Mesothelial cell of epicardium (in vitro differentiated cells): ENCODE results near the gene AKAP8L. TPM values are rescaled to one million over a fixed set of nuclear protein-coding genes. Genes with fewer than 3 reads are reported as not detected.

ENCODE experiments used
- DNase-seq, 2 experiments: peaks; one replicate each; pipeline ENCODE4 v3.0.0; 2021; ENCODE audit warnings: low spot score in 2 of 2; ENCODE audit not compliant: unreplicated experiment in 2 of 2
- H3K27ac Mint-ChIP-seq: 2 replicates; pipeline ENCODE4 v1.8.0; 2021; ENCODE audit warnings: mixed read lengths
- H3K27me3 Mint-ChIP-seq: 2 replicates; pipeline ENCODE4 v1.8.0; 2021; ENCODE audit warnings: low read depth, mixed read lengths
- H3K36me3 Mint-ChIP-seq: 2 replicates; pipeline ENCODE4 v1.8.0; 2021; ENCODE audit warnings: mixed read lengths
- H3K4me1 Mint-ChIP-seq: 2 replicates; pipeline ENCODE4 v1.8.0; 2021; ENCODE audit warnings: mixed read lengths
- H3K4me3 Mint-ChIP-seq: 2 replicates; pipeline ENCODE4 v1.8.0; 2021; ENCODE audit warnings: mild to moderate bottlenecking, moderate library complexity, mixed read lengths
- H3K9me3 Mint-ChIP-seq: 2 replicates; pipeline ENCODE4 v1.8.0; 2021; ENCODE audit warnings: mixed read lengths
- CTCF ChIP-seq: fragments of 200-600 bp; sonication (generic); IDR thresholded peaks from one replicate; pipeline ENCODE4 v1.5.0; 2021; ENCODE audit warnings: antibody characterized with exemption; ENCODE audit not compliant: unreplicated experiment
- total RNA-seq: library from RNA; stranded (reverse); gene quantifications from 3 replicates; pipeline ENCODE4 v1.2.1, GENCODE V29; 2021

Gene AKAP8L
- total RNA-seq, 1 donor from 2014 or later = 254 TPM

- Mint-ChIP-seq H3K27ac (peak overlapping the region; percentile 95), H3K4me1 (peaks cover 32% of the 10 kb centered on the region), H3K36me3 (no peaks in the 10 kb centered on the region), H3K9me3 (no peaks in the 10 kb centered on the region), H3K4me3 (peak overlapping the region; percentile 98), H3K27me3 (no peaks in the 10 kb centered on the region)
- no peak for DNase-seq
- TF ChIP-seq CTCF = no peak
Observed at GRCh38 chr19:15379999-15380647, 38.7 kb downstream of the AKAP8L start.

GRCh38 chr19:15379083-15379998, 39.4 kb downstream of the AKAP8L start, which contains the start of gene AKAP8:
AKAP8 (minus strand) TSS chr19:15379787; CDS start chr19:15379731, 56 bp downstream.
- no peaks in the 10 kb centered on the region for H3K36me3 Mint-ChIP-seq
- H3K4me1 Mint-ChIP-seq = peaks cover 32% of the 10 kb centered on the region
- H3K27ac Mint-ChIP-seq = peak within 1 kb of the TSS; percentile 99
- peak; percentile 96 to 98 for DNase-seq
- no peaks in the 10 kb centered on the region for H3K9me3 Mint-ChIP-seq
- TF ChIP-seq CTCF = no peak
- H3K27me3 Mint-ChIP-seq = no peaks in the 10 kb centered on the region
- H3K4me3 Mint-ChIP-seq = peak within 1 kb of the TSS; percentile 98

GRCh38 chr19:15378534-15379082, 40.2 kb downstream of the AKAP8L start:
- H3K4me1 Mint-ChIP-seq = peaks cover 32% of the 10 kb centered on the region
- H3K27me3 Mint-ChIP-seq = no peaks in the 10 kb centered on the region
- H3K27ac Mint-ChIP-seq = peak overlapping the region; percentile 96
- no peaks in the 10 kb centered on the region for H3K9me3 Mint-ChIP-seq
- TF ChIP-seq CTCF = no peak
- H3K36me3 Mint-ChIP-seq = no peaks in the 10 kb centered on the region
- H3K4me3 Mint-ChIP-seq = peak overlapping the region; percentile 98
- DNase-seq = peak in 1 of 2 experiments; percentile 56

GRCh38 chr19:15374796-15375440, 43.9 kb downstream of the AKAP8L start:
- Mint-ChIP-seq H3K4me3 (no peak overlapping the region), H3K27ac (peak overlapping the region; percentile 53), H3K27me3 (no peaks in the 10 kb centered on the region)

More at GRCh38 chr19:15374796-15375440, 43.9 kb downstream of the AKAP8L start:
- H3K4me1 Mint-ChIP-seq = peaks cover 18% of the 10 kb centered on the region
- H3K9me3 Mint-ChIP-seq = no peaks in the 10 kb centered on the region
- peaks cover 13% of the 10 kb centered on the region for H3K36me3 Mint-ChIP-seq
- DNase-seq = no peak
- TF ChIP-seq CTCF = no peak
